ENCODE data around the gene PLPP4.

The PLPP4 gene

GRCh38 chr10:120574981-120575380 is 118.0 kb downstream of the PLPP4 start:
- no peak overlapping the region for H3K9ac ChIP-seq (ENCODE audit: low read length)

GRCh38 chr10:120575411-120575810 is 118.4 kb downstream of the PLPP4 start:
- no peak overlapping the region for H3K27ac ChIP-seq (ENCODE audit: low read depth, low read length)
- no peaks in the 10 kb centered on the region for H3K9me3 ChIP-seq (ENCODE audit: control insufficient read depth, insufficient read depth, low read depth, low read length)
- H3K4me3 ChIP-seq (ENCODE audit: low read depth, low read length) = no peak overlapping the region
- no peaks in the 10 kb centered on the region for H3K27me3 ChIP-seq (ENCODE audit: control insufficient read depth, insufficient read depth, low read length)
- H3K36me3 ChIP-seq (ENCODE audit: control insufficient read depth, insufficient read depth, low read length) = no peaks in the 10 kb centered on the region
- H3K4me1 ChIP-seq (ENCODE audit: control insufficient read depth, insufficient read depth, low read length) = peaks cover 1% of the 10 kb centered on the region; the same call in 1 of the 2 replicates
- H3K9ac ChIP-seq (ENCODE audit: low read length) = no peak overlapping the region

More at GRCh38 chr10:120574981-120575380, 118.0 kb downstream of the PLPP4 start:
- H3K9me3 ChIP-seq (ENCODE audit: control insufficient read depth, insufficient read depth, low read depth, low read length) = no peaks in the 10 kb centered on the region
- no peaks in the 10 kb centered on the region for H3K27me3 ChIP-seq (ENCODE audit: control insufficient read depth, insufficient read depth, low read length)
- no peak overlapping the region for H3K4me3 ChIP-seq (ENCODE audit: low read depth, low read length)
- no peaks in the 10 kb centered on the region for H3K36me3 ChIP-seq (ENCODE audit: control insufficient read depth, insufficient read depth, low read length)
- no peaks in the 10 kb centered on the region; the same call in 1 of the 2 replicates for H3K4me1 ChIP-seq (ENCODE audit: control insufficient read depth, insufficient read depth, low read length)
- no peak overlapping the region for H3K27ac ChIP-seq (ENCODE audit: low read depth, low read length)

DNA sequence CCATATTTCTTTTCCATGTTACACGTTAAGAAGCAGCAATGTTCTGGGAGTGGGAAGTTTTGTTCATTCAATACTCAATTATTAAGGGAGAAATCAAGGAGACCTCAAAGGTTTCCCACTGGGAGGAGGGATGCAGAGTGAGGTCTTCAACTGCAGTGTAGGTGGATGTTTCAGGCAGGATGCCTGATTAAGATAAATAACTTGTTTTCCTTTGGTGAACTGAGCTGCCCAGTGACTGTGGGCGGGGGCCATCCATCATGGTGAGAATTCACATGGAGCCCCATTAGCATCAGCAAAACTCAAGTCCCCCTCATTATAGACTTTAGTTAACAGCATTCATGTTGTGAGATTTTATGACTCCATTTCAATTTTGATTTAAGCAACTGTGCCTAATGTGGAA is 121.1 kb downstream of the PLPP4 start:
- H3K4me3 ChIP-seq (ENCODE audit: low read depth, low read length) = no peak overlapping the region
- H3K27me3 ChIP-seq (ENCODE audit: control insufficient read depth, insufficient read depth, low read length) = no peaks in the 10 kb centered on the region
- H3K9me3 ChIP-seq (ENCODE audit: control insufficient read depth, insufficient read depth, low read depth, low read length) = no peaks in the 10 kb centered on the region
- H3K9ac ChIP-seq (ENCODE audit: low read length) = no peak overlapping the region
- H3K4me1 ChIP-seq (ENCODE audit: control insufficient read depth, insufficient read depth, low read length) = peaks cover 10% of the 10 kb centered on the region; the same call in 1 of the 2 replicates
- no peak overlapping the region for H3K27ac ChIP-seq (ENCODE audit: low read depth, low read length)
- H3K36me3 ChIP-seq (ENCODE audit: control insufficient read depth, insufficient read depth, low read length) = no peaks in the 10 kb centered on the region

DNA sequence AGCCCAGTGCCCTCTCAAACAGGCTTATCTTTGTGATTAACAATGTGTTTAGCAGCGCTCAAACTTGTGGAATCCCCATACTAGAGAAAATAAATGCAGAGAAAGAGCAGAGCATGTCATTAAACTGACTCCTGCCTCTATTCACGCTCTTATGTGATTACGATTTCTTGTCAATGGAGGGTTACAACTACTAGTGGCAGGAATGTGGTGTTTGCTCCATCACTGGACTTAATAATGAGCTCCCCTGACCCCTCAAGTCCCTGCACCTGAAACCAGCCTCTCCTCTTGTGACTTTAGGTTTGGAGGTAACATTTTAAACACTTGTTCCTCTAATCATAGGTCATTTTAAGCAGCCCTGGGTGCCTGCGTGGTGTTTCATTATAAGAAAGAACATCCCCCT is 121.9 kb downstream of the PLPP4 start:
- Histone ChIP-seq H3K27ac (ENCODE audit: low read depth, low read length) (no peak overlapping the region), H3K4me3 (ENCODE audit: low read depth, low read length) (no peak overlapping the region), H3K9me3 (ENCODE audit: control insufficient read depth, insufficient read depth, low read depth, low read length) (no peaks in the 10 kb centered on the region), H3K27me3 (ENCODE audit: control insufficient read depth, insufficient read depth, low read length) (no peaks in the 10 kb centered on the region), H3K36me3 (ENCODE audit: control insufficient read depth, insufficient read depth, low read length) (no peaks in the 10 kb centered on the region), H3K9ac (ENCODE audit: low read length) (no peak overlapping the region), H3K4me1 (ENCODE audit: control insufficient read depth, insufficient read depth, low read length) (peaks cover 10% of the 10 kb centered on the region; the same call in 1 of the 2 replicates)

- peaks cover 10% of the 10 kb centered on the region; the same call in 1 of the 2 replicates for H3K4me1 ChIP-seq (ENCODE audit: control insufficient read depth, insufficient read depth, low read length)
Measured at GRCh38 chr10:120580918-120581895, 124.2 kb downstream of the PLPP4 start.

DNA sequence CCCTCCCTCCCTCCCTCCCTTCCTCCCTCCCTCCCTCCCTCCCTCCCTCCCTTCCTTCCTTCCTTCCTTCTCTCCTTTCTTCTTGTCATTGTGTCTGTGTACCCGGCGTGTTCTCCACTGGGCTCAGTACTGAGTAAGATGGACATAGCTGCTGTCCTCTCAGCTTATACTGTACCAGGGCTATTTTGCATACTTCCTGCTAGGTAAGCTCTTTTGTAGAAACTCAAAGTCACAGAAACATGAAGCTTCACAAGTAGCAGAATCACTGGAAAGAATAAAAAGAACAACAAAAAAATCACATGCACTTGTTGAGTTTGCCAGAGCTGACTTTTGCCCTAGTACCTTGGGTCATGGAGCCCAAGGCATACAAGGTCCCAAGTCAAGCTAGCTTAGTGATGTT is 125.7 kb downstream of the PLPP4 start:
- no peak overlapping the region for H3K9ac ChIP-seq (ENCODE audit: low read length)
- no peaks in the 10 kb centered on the region for H3K27me3 ChIP-seq (ENCODE audit: control insufficient read depth, insufficient read depth, low read length)
- H3K36me3 ChIP-seq (ENCODE audit: control insufficient read depth, insufficient read depth, low read length) = no peaks in the 10 kb centered on the region
- H3K4me3 ChIP-seq (ENCODE audit: low read depth, low read length) = no peak overlapping the region
- no peaks in the 10 kb centered on the region for H3K9me3 ChIP-seq (ENCODE audit: control insufficient read depth, insufficient read depth, low read depth, low read length)
- H3K4me1 ChIP-seq (ENCODE audit: control insufficient read depth, insufficient read depth, low read length) = peaks cover 10% of the 10 kb centered on the region; the same call in 1 of the 2 replicates
- no peak overlapping the region for H3K27ac ChIP-seq (ENCODE audit: low read depth, low read length)

More at GRCh38 chr10:120580918-120581895, 124.2 kb downstream of the PLPP4 start:
- no peak overlapping the region for H3K9ac ChIP-seq (ENCODE audit: low read length)
- H3K4me3 ChIP-seq (ENCODE audit: low read depth, low read length) = no peak overlapping the region
- H3K9me3 ChIP-seq (ENCODE audit: control insufficient read depth, insufficient read depth, low read depth, low read length) = no peaks in the 10 kb centered on the region
- no peaks in the 10 kb centered on the region for H3K27me3 ChIP-seq (ENCODE audit: control insufficient read depth, insufficient read depth, low read length)
- no peak overlapping the region for H3K27ac ChIP-seq (ENCODE audit: low read depth, low read length)
- no peaks in the 10 kb centered on the region for H3K36me3 ChIP-seq (ENCODE audit: control insufficient read depth, insufficient read depth, low read length)

DNA sequence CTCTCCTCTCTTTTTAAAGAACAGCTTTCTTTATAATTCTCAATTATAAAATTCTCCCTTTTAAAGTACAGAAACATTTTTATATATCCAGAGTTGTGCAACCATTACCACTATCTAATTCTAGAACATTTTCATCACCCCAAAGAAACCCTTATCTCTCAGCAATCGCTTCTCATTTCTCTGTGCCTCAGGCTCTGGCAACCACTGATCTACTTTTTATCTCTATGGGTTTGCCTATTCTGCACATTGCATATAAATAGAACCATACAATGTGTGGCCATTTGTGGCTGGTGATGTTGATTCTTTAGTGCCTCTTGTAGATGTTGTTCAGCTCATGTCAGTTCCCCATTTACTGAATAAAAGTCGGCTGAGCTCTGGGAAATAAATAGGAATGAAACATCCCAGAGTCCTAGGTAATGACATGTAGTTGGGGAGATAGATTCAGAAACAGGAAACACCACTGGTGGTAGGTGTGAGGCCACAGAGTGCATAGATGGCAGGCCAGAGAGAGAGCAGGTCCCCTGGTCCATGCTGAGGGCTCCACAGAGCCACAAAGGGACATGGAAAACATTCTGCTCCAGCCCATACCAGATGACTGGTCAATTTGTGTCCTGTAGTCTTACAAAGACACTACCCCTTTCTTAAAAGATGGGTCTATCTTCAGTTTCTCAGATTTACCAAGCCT is 126.5 kb downstream of the PLPP4 start:
- Histone ChIP-seq H3K9ac (ENCODE audit: low read length) (no peak overlapping the region), H3K27me3 (ENCODE audit: control insufficient read depth, insufficient read depth, low read length) (no peaks in the 10 kb centered on the region), H3K36me3 (ENCODE audit: control insufficient read depth, insufficient read depth, low read length) (no peaks in the 10 kb centered on the region), H3K4me1 (ENCODE audit: control insufficient read depth, insufficient read depth, low read length) (peaks cover 10% of the 10 kb centered on the region; the same call in 1 of the 2 replicates), H3K4me3 (ENCODE audit: low read depth, low read length) (no peak overlapping the region), H3K27ac (ENCODE audit: low read depth, low read length) (no peak overlapping the region), H3K9me3 (ENCODE audit: control insufficient read depth, insufficient read depth, low read depth, low read length) (no peaks in the 10 kb centered on the region)

- Histone ChIP-seq H3K4me3 (ENCODE audit: low read depth, low read length) (no peak overlapping the region), H3K4me1 (ENCODE audit: control insufficient read depth, insufficient read depth, low read length) (peaks cover 10% of the 10 kb centered on the region; the same call in 1 of the 2 replicates), H3K9me3 (ENCODE audit: control insufficient read depth, insufficient read depth, low read depth, low read length) (no peaks in the 10 kb centered on the region)
Measured at GRCh38 chr10:120584786-120585185, 127.8 kb downstream of the PLPP4 start.

DNA sequence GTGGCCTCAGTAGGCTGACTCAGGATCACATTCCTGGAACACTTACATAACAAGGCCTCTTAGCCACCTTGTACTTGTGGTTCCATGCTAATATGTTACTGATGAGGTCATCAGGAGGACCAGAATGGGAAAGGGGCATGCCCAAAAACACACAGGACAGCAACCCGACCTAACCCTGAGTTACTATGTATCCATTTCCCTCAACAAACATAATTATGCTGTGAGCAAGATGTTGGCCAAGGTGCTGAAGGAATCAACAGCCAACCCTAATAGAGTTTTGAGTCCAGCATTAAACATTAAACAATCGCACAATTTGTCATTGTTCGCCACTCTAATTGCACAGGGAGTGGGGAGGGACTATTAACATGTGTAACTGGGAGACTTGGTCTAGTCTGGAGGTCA is 129.4 kb downstream of the PLPP4 start:
- no peaks in the 10 kb centered on the region for H3K36me3 ChIP-seq (ENCODE audit: control insufficient read depth, insufficient read depth, low read length)
- H3K9me3 ChIP-seq (ENCODE audit: control insufficient read depth, insufficient read depth, low read depth, low read length) = no peaks in the 10 kb centered on the region
- no peaks in the 10 kb centered on the region for H3K4me1 ChIP-seq (ENCODE audit: control insufficient read depth, insufficient read depth, low read length)
- no peak overlapping the region for H3K9ac ChIP-seq (ENCODE audit: low read length)
- H3K4me3 ChIP-seq (ENCODE audit: low read depth, low read length) = no peak overlapping the region
- H3K27ac ChIP-seq (ENCODE audit: low read depth, low read length) = no peak overlapping the region
- no peaks in the 10 kb centered on the region for H3K27me3 ChIP-seq (ENCODE audit: control insufficient read depth, insufficient read depth, low read length)

More at GRCh38 chr10:120584786-120585185, 127.8 kb downstream of the PLPP4 start:
- no peak overlapping the region for H3K9ac ChIP-seq (ENCODE audit: low read length)
- H3K36me3 ChIP-seq (ENCODE audit: control insufficient read depth, insufficient read depth, low read length) = no peaks in the 10 kb centered on the region
- no peak overlapping the region for H3K27ac ChIP-seq (ENCODE audit: low read depth, low read length)
- no peaks in the 10 kb centered on the region for H3K27me3 ChIP-seq (ENCODE audit: control insufficient read depth, insufficient read depth, low read length)

DNA sequence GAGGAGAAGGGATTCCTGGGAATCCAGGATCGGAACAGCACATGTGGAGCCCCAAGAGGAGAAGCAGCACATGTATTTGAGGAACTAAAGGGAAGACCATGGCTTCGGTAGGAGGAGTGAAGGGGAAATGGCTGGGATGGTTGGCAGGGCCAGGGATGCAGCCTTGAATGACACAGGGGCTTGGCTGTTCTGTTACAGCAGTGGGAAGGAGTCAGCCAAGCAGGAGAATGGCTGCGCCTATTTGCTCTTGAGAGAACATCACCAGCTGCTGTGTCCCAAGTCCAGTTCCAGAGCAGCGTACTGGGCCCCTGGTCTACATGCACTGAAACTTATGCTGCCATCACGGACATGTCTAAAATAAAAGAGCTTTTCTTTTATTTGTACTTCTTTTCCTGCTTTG is 130.0 kb downstream of the PLPP4 start:
- Histone ChIP-seq H3K36me3 (ENCODE audit: control insufficient read depth, insufficient read depth, low read length) (no peaks in the 10 kb centered on the region), H3K4me1 (ENCODE audit: control insufficient read depth, insufficient read depth, low read length) (no peaks in the 10 kb centered on the region), H3K4me3 (ENCODE audit: low read depth, low read length) (no peak overlapping the region), H3K27me3 (ENCODE audit: control insufficient read depth, insufficient read depth, low read length) (no peaks in the 10 kb centered on the region), H3K9me3 (ENCODE audit: control insufficient read depth, insufficient read depth, low read depth, low read length) (no peaks in the 10 kb centered on the region), H3K9ac (ENCODE audit: low read length) (no peak overlapping the region), H3K27ac (ENCODE audit: low read depth, low read length) (no peak overlapping the region)

DNA sequence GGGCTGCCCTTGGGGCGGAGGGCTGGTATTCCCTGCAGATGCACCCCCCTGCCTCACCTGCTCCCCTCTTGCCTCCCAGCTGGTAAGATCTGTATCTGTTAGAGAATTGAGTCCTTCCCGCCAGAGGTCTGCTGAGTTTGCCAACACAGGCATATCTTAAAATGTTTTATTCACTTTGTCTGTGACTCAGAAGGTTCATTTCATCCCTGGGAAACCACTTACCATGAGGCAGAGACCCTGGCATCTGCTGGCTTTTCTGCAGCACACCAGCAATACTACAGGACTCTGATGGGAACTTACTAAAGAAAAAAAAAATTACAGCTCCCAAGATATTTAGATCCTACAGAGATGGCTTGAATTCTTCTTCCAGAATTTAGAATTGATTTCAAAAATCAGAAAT is 131.3 kb downstream of the PLPP4 start:
- Histone ChIP-seq H3K4me3 (ENCODE audit: low read depth, low read length) (no peak overlapping the region), H3K27ac (ENCODE audit: low read depth, low read length) (no peak overlapping the region), H3K36me3 (ENCODE audit: control insufficient read depth, insufficient read depth, low read length) (no peaks in the 10 kb centered on the region), H3K27me3 (ENCODE audit: control insufficient read depth, insufficient read depth, low read length) (no peaks in the 10 kb centered on the region), H3K9ac (ENCODE audit: low read length) (no peak overlapping the region), H3K4me1 (ENCODE audit: control insufficient read depth, insufficient read depth, low read length) (no peaks in the 10 kb centered on the region), H3K9me3 (ENCODE audit: control insufficient read depth, insufficient read depth, low read depth, low read length) (no peaks in the 10 kb centered on the region)

Measured in HUES6 (cell line).